GM12864 (cell line): ENCODE results near the gene DNAJC19.

Experiments
- DNase-seq: peaks from one replicate; pipeline ENCODE4 v3.0.0-alpha.2; 2011; ENCODE audit warnings: low read depth
- H3K4me3 ChIP-seq: 2 replicates; pipeline ENCODE4 v1.5.1; 2011; ENCODE audit warnings: mild to moderate bottlenecking, low read depth, low read length, control low read depth
- TF ChIP-seq, protein P1 (sequence below): IDR thresholded peaks from 2 replicates; pipeline ENCODE4 v1.5.1; 2011; ENCODE audit warnings: low read depth, mild to moderate bottlenecking, moderate library complexity, low read length, control low read depth, inconsistent platforms; ENCODE audit errors: missing control alignments

The DNAJC19 gene

GRCh38 chr3:180980611-180981010 is 8.9 kb downstream of the DNAJC19 start:
- H3K4me3 ChIP-seq: no peak overlapping the region
- TF ChIP-seq, protein P1, sequence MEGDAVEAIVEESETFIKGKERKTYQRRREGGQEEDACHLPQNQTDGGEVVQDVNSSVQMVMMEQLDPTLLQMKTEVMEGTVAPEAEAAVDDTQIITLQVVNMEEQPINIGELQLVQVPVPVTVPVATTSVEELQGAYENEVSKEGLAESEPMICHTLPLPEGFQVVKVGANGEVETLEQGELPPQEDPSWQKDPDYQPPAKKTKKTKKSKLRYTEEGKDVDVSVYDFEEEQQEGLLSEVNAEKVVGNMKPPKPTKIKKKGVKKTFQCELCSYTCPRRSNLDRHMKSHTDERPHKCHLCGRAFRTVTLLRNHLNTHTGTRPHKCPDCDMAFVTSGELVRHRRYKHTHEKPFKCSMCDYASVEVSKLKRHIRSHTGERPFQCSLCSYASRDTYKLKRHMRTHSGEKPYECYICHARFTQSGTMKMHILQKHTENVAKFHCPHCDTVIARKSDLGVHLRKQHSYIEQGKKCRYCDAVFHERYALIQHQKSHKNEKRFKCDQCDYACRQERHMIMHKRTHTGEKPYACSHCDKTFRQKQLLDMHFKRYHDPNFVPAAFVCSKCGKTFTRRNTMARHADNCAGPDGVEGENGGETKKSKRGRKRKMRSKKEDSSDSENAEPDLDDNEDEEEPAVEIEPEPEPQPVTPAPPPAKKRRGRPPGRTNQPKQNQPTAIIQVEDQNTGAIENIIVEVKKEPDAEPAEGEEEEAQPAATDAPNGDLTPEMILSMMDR: no peak
- DNase-seq: no peak

DNA sequence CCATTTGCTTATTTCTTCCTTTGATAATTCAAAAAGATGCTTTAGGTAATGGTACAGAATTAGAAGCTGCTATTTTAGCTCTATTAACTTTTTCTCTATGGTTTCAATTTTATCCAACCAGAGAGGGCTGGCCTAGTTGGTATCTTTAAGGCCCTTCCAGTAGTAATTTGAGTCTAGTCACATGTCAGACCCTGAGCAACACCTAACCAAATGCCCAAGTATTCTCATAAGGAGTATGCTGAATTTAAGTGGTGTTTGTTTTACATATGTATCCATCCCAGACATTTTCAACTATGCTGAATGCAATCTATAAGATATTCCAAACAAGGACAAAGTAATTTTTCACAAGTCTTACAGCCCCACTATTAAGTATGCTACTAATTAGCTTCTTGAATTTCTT is 9.6 kb downstream of the DNAJC19 start:
- TF ChIP-seq, protein P1: no peak

GRCh38 chr3:180977498-180977897 is 12.0 kb downstream of the DNAJC19 start:
- no peak for DNase-seq
- H3K4me3 ChIP-seq: no peak overlapping the region
- TF ChIP-seq, protein P1: no peak

More for the DNA sequence above, 9.6 kb downstream of the DNAJC19 start:
- DNase-seq: no peak
- no peak overlapping the region for H3K4me3 ChIP-seq

GRCh38 chr3:180974286-180974685 is 15.2 kb downstream of the DNAJC19 start:
- TF ChIP-seq, protein P1: no peak
- no peak for DNase-seq
- no peak overlapping the region for H3K4me3 ChIP-seq

DNA sequence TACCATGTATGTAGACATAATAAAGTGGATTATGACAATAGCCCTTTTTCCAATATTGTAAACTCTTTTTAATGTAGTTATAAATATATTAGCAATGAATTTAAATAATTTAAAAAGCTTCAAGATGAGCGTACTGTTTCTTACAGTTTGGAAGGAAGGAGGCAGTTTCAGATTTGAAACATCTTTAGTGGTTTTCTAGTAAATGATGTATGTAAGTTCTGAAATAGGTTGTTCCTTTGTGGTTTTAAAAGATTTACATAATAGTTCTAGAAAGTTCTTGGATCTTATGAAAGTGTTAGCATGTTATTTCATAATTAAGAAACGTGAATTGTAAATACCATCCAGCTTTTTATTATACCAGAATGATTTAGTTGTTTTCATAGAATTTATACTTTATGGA is 16.0 kb downstream of the DNAJC19 start:
- H3K4me3 ChIP-seq: no peak overlapping the region
- DNase-seq: no peak
- TF ChIP-seq, protein P1: no peak

- no peak for DNase-seq
- no peak overlapping the region for H3K4me3 ChIP-seq
- TF ChIP-seq, protein P1: no peak
Measured at GRCh38 chr3:180970931-180971330, 18.6 kb downstream of the DNAJC19 start.

GRCh38 chr3:180962530-180962929 is 27.0 kb downstream of the DNAJC19 start:
- H3K4me3 ChIP-seq: no peak overlapping the region
- DNase-seq: no peak
- TF ChIP-seq, protein P1: no peak
